ENCODE data around the gene ANKRD11. TPM values are rescaled to one million over a fixed set of nuclear protein-coding genes. Genes with fewer than 3 reads are reported as not detected.

The ANKRD11 gene
- polyA plus RNA-seq, 1 donor (not counting 4 experiments of a cell fraction or from before 2014, with no cell fraction given): 30.1 TPM

GRCh38 chr16:89482150-89482816 lies 8.1 kb downstream of the ANKRD11 start:
- Histone ChIP-seq H3K27ac (ENCODE audit: control insufficient read depth, insufficient read depth, low read length) (peak overlapping the region; percentile 54), H3K27me3 (ENCODE audit: control insufficient read depth, extremely low read depth, insufficient read depth, low read length) (no peaks in the 10 kb centered on the region), H4K20me1 (ENCODE audit: control insufficient read depth, extremely low read depth, insufficient read depth, low read length) (peaks cover 71% of the 10 kb centered on the region), H3K9ac (ENCODE audit: control insufficient read depth, extremely low read depth, insufficient read depth, low read length) (peak overlapping the region; percentile 53), H3K79me2 (ENCODE audit: control insufficient read depth, insufficient read depth, low read length) (peaks cover 95% of the 10 kb centered on the region), H3K4me1 (ENCODE audit: control insufficient read depth, extremely low read depth, insufficient read depth, low read length) (peaks cover 81% of the 10 kb centered on the region), H3K4me3 (ENCODE audit: control insufficient read depth in 2 of 3, extremely low read depth in 1 of 3, insufficient read depth in 2 of 3, low read depth in 1 of 3, low read length in 3 of 3) (peak overlapping the region in 2 of 3 experiments; percentile 23 to 38), H2AFZ (ENCODE audit: control insufficient read depth, low read length) (no peak overlapping the region), H3K9me3 (ENCODE audit: control insufficient read depth, low read depth, low read length) (no peaks in the 10 kb centered on the region), H3K4me2 (ENCODE audit: control insufficient read depth, extremely low read depth, insufficient read depth, low read depth, low read length) (peak overlapping the region; percentile 59), H3K36me3 (ENCODE audit: control insufficient read depth in 2 of 2, extremely low read depth in 1 of 2, insufficient read depth in 2 of 2, low read length in 2 of 2) (peaks cover 0 to 25% of the 10 kb centered on the region in 2 experiments), H3K9me1 (ENCODE audit: control insufficient read depth, extremely low read depth, insufficient read depth, low read length) (peaks cover 27% of the 10 kb centered on the region)
- DNase-seq (ENCODE audit: low read depth, low spot score) (no peak), FAIRE-seq (no peak)
- dilution Hi-C loops (cut with MboI; ENCODE audit: extremely low pct_ligation_motif_present, low sequenced_read_pairs): no loop called here
- TF ChIP-seq EZH2 (IDR thresholded peaks at IDR 0.05; ENCODE audit: low read length): no peak
- TF ChIP-seq CTCF (optimal IDR thresholded peaks at IDR 0.05 in 1 of 3, IDR thresholded peaks at IDR 0.05 in 1 of 3, conservative IDR thresholded peaks at IDR 0.05 in 1 of 3; ENCODE audit: extremely low read depth in 1 of 3, insufficient read depth in 2 of 3, low read length in 3 of 3): no peak

GRCh38 chr16:89481356-89481955 lies 8.9 kb downstream of the ANKRD11 start:
- DNase-seq (ENCODE audit: low read depth, low spot score): no peak
- H3K9ac ChIP-seq (ENCODE audit: control insufficient read depth, extremely low read depth, insufficient read depth, low read length): peak overlapping the region; percentile 53
- H3K27ac ChIP-seq (ENCODE audit: control insufficient read depth, insufficient read depth, low read length): peak overlapping the region; percentile 54
- no peaks in the 10 kb centered on the region for H3K9me3 ChIP-seq (ENCODE audit: control insufficient read depth, low read depth, low read length)
- peaks cover 0 to 21% of the 10 kb centered on the region in 2 experiments for H3K36me3 ChIP-seq (ENCODE audit: control insufficient read depth in 2 of 2, extremely low read depth in 1 of 2, insufficient read depth in 2 of 2, low read length in 2 of 2)
- H3K27me3 ChIP-seq (ENCODE audit: control insufficient read depth, extremely low read depth, insufficient read depth, low read length): no peaks in the 10 kb centered on the region
- peaks cover 90% of the 10 kb centered on the region for H3K79me2 ChIP-seq (ENCODE audit: control insufficient read depth, insufficient read depth, low read length)
- peaks cover 86% of the 10 kb centered on the region for H3K4me1 ChIP-seq (ENCODE audit: control insufficient read depth, extremely low read depth, insufficient read depth, low read length)
- dilution Hi-C loops (cut with MboI; ENCODE audit: extremely low pct_ligation_motif_present, low sequenced_read_pairs): no loop called here
- H2AFZ ChIP-seq (ENCODE audit: control insufficient read depth, low read length): no peak overlapping the region
- H4K20me1 ChIP-seq (ENCODE audit: control insufficient read depth, extremely low read depth, insufficient read depth, low read length): peaks cover 69% of the 10 kb centered on the region
- TF ChIP-seq CTCF (optimal IDR thresholded peaks at IDR 0.05 in 1 of 3, IDR thresholded peaks at IDR 0.05 in 1 of 3, conservative IDR thresholded peaks at IDR 0.05 in 1 of 3; ENCODE audit: extremely low read depth in 1 of 3, insufficient read depth in 2 of 3, low read length in 3 of 3) (no peak), EZH2 (IDR thresholded peaks at IDR 0.05; ENCODE audit: low read length) (no peak)
- H3K4me2 ChIP-seq (ENCODE audit: control insufficient read depth, extremely low read depth, insufficient read depth, low read depth, low read length): peak overlapping the region; percentile 59
- FAIRE-seq: peak; percentile 81
- peak overlapping the region in 1 of 3 experiments; percentile 38 for H3K4me3 ChIP-seq (ENCODE audit: control insufficient read depth in 2 of 3, extremely low read depth in 1 of 3, insufficient read depth in 2 of 3, low read depth in 1 of 3, low read length in 3 of 3)
- peaks cover 24% of the 10 kb centered on the region for H3K9me1 ChIP-seq (ENCODE audit: control insufficient read depth, extremely low read depth, insufficient read depth, low read length)
